HFF-Myc (cell line): ENCODE data around the gene ARPP21.

Experiments
- DNase-seq: peaks from one replicate; pipeline ENCODE4 v3.0.0-alpha.2; 2011; ENCODE audit warnings: low read depth; ENCODE audit errors: extremely low read depth
- H3K4me3 ChIP-seq: replicated peaks from 2 replicates; pipeline ENCODE4 v1.5.1; 2011; ENCODE audit warnings: low read depth, mild to moderate bottlenecking, control low read depth, low read length
- TF ChIP-seq, protein P1 (sequence below): IDR thresholded peaks from 2 replicates; pipeline ENCODE4 v1.5.1; 2012; ENCODE audit warnings: mild to moderate bottlenecking, low read depth, low read length, control low read depth; ENCODE audit errors: missing control alignments

Gene ARPP21

DNA sequence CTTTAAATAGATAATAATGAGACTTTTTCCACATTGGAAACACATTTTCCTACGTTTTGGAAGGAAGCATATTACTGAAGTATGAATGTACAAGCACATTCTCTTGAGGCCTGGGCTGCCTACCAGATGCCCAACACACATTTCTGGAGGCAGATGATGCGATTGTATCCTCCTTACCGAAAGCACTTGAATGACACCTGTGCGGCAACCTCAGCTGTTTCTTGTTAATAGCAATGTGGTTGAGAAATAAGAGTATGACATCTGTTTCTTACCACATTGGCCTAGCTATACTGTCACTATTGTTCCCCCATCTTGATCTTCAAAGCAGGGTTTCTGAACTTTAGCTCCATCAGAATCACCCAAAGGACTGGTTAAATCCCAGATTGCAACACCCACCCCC lies 84.8 kb downstream of the ARPP21 start:
- no peak for DNase-seq
- TF ChIP-seq, protein P1, sequence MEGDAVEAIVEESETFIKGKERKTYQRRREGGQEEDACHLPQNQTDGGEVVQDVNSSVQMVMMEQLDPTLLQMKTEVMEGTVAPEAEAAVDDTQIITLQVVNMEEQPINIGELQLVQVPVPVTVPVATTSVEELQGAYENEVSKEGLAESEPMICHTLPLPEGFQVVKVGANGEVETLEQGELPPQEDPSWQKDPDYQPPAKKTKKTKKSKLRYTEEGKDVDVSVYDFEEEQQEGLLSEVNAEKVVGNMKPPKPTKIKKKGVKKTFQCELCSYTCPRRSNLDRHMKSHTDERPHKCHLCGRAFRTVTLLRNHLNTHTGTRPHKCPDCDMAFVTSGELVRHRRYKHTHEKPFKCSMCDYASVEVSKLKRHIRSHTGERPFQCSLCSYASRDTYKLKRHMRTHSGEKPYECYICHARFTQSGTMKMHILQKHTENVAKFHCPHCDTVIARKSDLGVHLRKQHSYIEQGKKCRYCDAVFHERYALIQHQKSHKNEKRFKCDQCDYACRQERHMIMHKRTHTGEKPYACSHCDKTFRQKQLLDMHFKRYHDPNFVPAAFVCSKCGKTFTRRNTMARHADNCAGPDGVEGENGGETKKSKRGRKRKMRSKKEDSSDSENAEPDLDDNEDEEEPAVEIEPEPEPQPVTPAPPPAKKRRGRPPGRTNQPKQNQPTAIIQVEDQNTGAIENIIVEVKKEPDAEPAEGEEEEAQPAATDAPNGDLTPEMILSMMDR = no peak
- no peak overlapping the region for H3K4me3 ChIP-seq

DNA sequence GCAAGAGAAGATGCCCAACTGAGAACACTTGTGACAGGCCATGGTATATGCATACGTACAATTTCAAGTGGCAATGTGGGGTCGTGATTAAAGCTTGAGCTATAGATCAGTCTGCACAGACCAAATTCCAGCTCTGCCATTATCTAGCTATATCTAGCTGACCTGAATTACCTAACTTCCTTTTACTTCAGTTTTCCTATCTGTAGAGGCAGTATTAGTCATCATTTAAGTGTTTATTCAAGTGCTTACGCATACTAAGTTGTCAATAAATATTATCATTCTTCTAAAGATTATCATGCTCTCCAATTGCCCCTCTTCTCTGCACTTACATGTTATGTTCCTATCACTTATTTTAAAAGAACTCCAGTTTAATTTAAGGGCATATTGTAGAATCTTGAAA lies 87.9 kb downstream of the ARPP21 start:
- no peak overlapping the region for H3K4me3 ChIP-seq
- DNase-seq = no peak
- TF ChIP-seq, protein P1 = no peak

DNA sequence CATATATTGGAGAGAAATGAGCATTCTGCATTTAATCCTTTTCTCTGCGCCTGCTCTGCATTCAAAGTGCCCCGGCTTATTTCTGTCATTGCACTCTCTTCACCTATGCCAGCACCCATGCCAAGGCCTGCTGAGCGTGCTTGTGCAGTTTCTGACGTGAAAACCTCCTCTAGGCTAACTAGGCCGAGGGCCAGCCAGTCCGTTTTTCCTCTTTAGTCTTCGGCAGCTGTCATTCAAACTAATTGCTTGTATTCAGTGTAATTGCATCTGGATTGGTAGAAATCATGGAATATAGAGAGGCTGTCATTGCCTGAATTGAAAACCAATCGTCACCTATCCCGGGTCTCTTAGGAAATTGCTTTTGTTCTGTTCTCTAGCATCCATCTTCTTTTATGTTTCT lies 94.0 kb downstream of the ARPP21 start:
- TF ChIP-seq, protein P1 = no peak
- no peak for DNase-seq
- H3K4me3 ChIP-seq = no peak overlapping the region

DNA sequence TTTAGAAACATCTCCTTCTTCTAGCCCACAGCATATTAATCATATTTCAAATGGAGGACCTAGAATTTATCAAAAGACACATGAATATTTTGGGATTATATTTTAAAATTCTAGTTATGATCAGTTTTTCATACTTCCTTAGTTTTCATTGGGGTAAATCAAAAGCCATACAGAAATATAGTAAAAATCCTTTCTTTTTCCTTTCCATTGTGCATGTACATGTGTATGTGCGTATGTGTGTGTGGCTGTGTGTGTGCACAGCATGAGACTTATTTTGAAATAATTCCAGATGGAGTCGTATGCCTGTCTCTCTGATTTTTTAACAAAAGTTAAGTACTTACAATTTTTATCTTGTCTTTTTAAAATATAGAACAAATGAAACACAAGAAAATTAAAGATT lies 94.5 kb downstream of the ARPP21 start:
- no peak for DNase-seq
- H3K4me3 ChIP-seq = no peak overlapping the region
- TF ChIP-seq, protein P1 = no peak

DNA sequence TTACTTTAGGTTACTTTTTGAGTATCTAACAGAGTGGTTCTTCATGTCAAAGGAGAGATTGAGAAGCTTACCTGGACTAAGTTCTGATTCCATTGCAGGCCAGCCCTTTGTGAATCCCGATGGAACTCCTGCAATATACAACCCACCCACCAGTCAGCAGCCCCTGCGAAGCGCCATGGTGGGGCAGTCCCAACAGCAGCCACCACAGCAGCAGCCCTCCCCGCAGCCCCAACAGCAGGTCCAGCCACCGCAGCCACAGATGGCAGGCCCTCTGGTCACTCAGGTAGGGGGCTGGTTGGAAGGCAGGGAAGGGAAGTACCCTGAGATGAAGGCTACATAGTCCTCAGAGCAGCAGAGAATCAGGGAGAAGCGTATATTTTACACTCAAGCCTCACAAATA lies 97.8 kb downstream of the ARPP21 start:
- TF ChIP-seq, protein P1 = no peak
- no peak overlapping the region for H3K4me3 ChIP-seq
- no peak for DNase-seq

DNA sequence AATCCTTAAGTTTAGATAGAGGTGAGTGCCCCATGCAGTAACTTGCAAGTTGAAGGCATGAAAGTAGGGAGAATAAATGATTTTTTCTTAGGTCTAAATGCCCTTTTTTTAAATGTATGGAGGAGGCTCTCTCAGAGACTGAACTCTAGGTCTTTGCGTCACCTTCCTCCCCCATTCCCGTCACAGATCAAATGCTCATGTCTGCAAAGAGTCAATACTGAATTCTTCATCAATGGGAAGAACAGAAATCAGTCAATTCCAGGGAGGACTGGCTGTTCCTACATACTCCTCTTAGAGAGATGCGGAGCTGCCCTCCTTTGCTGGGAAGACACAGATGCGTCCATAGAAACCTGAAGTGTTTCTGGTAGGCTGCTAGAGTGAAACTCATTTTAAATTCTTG lies 98.2 kb downstream of the ARPP21 start:
- TF ChIP-seq, protein P1 = no peak
- no peak overlapping the region for H3K4me3 ChIP-seq
- DNase-seq = no peak

DNA sequence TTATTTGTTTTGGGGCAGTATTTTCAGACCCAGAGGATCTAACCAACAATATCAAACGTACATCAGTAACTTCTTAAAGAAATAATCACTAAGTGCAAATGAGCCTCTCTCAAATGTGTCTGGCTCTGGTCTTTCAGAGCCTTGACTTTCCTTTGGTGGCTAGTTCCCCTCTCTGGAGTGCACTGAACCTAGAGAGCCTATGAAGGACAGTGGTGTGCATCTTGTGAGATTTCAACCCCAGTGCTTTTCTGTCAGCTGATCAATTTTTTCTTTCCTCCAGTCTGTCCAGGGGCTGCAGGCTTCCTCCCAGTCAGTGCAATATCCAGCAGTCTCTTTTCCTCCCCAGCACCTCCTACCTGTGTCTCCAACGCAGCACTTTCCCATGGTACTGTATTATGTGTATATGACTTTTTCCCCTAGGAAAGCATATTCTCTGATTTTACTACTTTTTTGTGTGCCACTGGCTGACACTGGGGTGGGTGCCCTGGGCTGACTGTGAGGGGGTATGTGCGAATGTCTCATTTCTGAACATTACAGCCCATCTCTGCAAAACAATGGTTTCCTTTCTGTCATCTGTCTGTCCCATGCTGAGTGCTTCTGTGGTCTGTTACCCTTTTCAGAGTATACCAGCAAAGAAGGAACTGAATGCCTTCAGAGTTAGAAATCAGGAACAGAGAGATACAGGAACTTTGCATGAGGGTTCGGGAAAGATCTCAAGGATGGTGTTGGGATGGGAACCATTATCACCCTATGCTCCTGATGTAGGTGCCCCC lies 98.8 kb downstream of the ARPP21 start:
- TF ChIP-seq, protein P1 = no peak
- H3K4me3 ChIP-seq = no peak overlapping the region

More for the DNA sequence above, 98.8 kb downstream of the ARPP21 start:
- no peak for DNase-seq
